ENCODE data around the gene ZNF479.
"Not testable (repeated sequence)": the region's sequence is repeated elsewhere in the genome, so short reads cannot be mapped to it uniquely, and the experiment has no call there.

The ZNF479 gene

GRCh38 chr7:57132336-57132735, at the start of gene ZNF479:
Gene ZNF479, minus strand, starts transcription at chr7:57132436. Its CDS starts 112 bp downstream, at chr7:57132324.
- not testable (repeated sequence) for DNase-seq (ENCODE audit: extremely low read depth, low read depth)

GRCh38 chr7:57182031-57182430, 49.8 kb upstream of the ZNF479 start:
- DNase-seq (ENCODE audit: extremely low read depth, low read depth): no peak
- no peak for TF ChIP-seq CTCF (IDR thresholded peaks at IDR 0.05; ENCODE audit: low read depth, low read length, missing control alignments)
- no peak overlapping the region for H3K4me3 ChIP-seq (replicated peaks; ENCODE audit: low read depth, low read length)

More at GRCh38 chr7:57132336-57132735, at the start of gene ZNF479:
- H3K4me3 ChIP-seq (replicated peaks; ENCODE audit: low read depth, low read length): not testable (repeated sequence)

DNA sequence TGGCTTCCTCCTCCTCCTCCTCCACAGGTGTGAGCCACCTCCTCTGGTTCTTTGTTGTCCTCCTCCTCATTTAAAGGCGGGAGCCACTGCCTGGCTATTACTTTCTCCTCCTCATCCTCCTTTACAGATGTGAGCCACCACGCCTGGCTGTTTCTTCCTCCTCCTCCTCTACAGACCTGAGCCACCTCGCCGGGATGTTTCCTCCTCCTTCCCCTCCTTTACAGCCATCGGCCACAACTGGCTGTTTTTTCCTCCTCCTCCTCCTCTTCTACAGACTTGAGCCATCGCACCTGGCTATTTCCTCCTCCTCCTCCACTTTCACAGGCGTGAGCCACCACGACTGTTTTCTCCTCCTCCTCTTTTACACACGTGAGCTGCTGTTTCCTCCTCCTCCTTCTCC, 49.0 kb upstream of the ZNF479 start:
- H3K4me3 ChIP-seq (replicated peaks; ENCODE audit: low read depth, low read length): no peak overlapping the region
- no peak for DNase-seq (ENCODE audit: extremely low read depth, low read depth)
- TF ChIP-seq CTCF (IDR thresholded peaks at IDR 0.05; ENCODE audit: low read depth, low read length, missing control alignments): no peak

DNA sequence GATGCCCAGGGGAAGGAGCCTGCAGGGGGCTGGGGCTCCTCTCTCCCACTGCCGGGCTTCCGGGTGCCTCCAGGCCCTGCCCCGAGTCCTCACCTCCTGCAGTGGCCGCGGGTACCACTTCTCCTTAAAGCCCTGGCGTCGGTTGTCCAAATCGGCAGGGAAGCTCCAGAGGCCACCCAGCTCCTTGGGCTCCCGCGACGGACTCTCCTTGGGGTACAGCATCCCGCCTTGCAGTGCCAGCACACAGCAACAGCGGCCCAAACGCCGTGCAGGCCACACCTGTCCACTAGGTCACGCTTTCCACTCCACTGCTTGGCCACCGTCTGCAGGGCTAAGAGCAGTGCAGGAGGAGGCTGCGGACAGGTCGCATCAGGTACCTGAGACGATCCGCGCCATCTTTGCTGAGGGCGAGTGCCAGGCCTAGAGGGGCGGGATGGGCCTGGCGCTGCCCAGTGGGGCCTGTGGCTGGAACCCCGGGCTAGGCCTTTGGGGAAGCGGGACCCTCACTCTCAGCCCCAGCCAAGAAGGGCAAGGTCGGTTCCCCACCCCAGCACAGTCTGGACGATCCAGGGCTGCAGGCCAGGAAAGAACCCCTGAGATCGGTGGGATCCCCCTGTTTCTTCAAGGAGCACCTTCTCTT, 47.7 kb upstream of the ZNF479 start:
- DNase-seq (ENCODE audit: extremely low read depth, low read depth): no peak
- TF ChIP-seq CTCF (IDR thresholded peaks at IDR 0.05; ENCODE audit: low read depth, low read length, missing control alignments): no peak
- no peak overlapping the region for H3K4me3 ChIP-seq (replicated peaks; ENCODE audit: low read depth, low read length)

DNA sequence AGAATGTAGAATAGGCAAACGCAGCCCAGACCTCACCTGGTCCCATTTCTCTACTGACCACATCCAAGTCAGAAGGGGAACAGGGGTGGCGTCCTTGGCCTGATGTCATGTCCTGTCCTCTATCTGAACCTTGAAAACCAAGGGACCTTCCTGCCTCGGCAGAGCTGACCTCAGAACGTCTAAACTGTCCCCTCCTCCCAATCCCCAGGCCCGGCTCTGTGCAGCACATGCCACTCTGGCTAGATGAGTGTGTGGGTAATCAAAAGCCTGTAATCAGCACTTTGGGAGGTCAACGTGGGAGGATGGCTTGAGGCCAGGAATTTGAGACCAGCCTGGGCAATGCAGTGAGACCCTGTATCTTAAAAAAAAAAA, 46.5 kb upstream of the ZNF479 start:
- no peak overlapping the region for H3K4me3 ChIP-seq (replicated peaks; ENCODE audit: low read depth, low read length)
- DNase-seq (ENCODE audit: extremely low read depth, low read depth): no peak
- TF ChIP-seq CTCF (IDR thresholded peaks at IDR 0.05; ENCODE audit: low read depth, low read length, missing control alignments): no peak

DNA sequence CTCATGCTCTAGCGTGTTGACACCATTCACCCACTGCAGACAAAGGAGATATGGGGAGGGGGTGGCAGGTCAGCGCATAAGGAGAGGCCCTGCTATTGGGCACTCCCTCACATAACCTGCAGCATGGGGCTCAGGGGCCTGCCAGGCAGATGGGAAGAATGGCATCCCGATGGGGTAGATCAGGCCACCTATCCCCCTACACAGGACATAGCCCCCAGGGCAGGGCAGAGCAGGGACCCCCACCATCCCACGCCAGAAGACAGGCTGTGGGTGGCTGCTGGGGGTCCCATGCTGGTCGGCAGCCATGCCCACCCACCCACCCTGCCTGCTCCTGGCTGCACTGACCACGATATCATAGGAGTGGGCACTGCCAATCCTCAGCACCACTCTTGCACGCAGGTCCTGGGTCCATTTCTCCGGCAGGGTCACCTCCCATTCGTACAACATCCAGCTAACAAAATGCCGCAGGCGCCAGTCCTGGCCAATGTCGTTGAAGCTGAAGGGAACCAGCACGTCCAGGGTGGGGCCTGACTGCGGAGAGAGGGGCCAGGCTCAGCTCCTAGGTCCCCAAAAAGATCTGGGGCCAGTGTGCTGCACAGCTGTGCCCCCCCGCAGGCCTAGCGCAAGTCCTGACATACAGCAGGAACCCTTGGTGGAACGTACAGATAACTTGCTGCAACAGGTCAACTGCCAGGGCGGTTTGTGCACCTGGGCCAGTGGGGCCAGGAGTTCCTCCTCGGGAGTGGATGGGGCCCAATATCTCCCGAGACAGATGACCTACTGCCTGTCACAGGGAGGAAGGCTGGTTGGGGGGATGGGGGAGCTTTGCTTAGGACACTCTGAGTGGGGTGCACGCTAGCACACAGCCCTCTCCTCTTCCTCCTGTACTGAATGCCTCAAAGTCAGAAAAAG, 45.9 kb upstream of the ZNF479 start:
- no peak for TF ChIP-seq CTCF (IDR thresholded peaks at IDR 0.05; ENCODE audit: low read depth, low read length, missing control alignments)
- H3K4me3 ChIP-seq (replicated peaks; ENCODE audit: low read depth, low read length): no peak overlapping the region
- no peak for DNase-seq (ENCODE audit: extremely low read depth, low read depth)

DNA sequence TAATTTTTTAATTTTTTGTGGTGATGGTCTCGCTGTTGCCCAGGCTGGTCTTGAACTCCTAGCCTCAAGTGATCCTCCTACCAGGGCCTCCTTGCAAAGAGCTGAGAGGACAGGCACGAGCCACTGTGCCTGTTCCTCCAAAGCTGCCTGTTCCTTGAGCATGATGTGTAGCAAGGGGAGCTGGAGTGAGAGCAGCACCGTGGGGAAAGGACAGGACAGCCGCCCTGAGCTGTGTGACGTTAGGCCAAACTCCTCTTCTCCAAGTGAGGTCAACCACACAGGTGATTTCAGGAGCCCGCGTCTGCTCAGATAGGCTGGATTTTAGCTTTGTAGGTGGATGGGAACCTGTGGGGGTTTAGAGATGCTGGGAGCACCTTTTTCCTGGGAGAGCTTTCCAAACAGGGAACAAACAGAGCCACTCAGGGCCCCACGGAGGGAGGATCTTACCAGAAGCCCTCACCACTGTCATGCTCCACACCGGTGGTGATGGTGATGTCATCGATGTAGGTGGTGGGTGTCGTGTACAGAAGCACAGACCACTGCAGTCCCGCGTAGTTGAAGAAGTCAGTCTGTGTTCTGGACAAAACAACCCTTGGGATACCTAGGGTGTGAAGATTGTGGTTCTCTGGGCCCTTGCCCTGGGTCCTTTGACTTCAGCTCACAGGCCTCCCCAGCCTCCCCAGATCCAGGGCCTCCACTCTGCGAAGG, 44.8 kb upstream of the ZNF479 start:
- H3K4me3 ChIP-seq (replicated peaks; ENCODE audit: low read depth, low read length): no peak overlapping the region
- DNase-seq (ENCODE audit: extremely low read depth, low read depth): no peak
- no peak for TF ChIP-seq CTCF (IDR thresholded peaks at IDR 0.05; ENCODE audit: low read depth, low read length, missing control alignments)

All from HFF-Myc (cell line).